Activated naive CD4-positive, alpha-beta T cell treated with anti-CD3 and anti-CD28 coated beads, Interleukin-2, amount 50 U/mL, for 72 hours (primary cell): ENCODE data around the gene CD9. TPM values are rescaled to one million over a fixed set of nuclear protein-coding genes. Genes with fewer than 3 reads are reported as not detected.

ENCODE experiments used
- ATAC-seq, 2 donors: fragments of 150-1000 bp; cut with Tn5 transposase; 2 replicates each; pipeline ENCODE4 v1.10.0; 2021; ENCODE audit warnings: mild to moderate bottlenecking in 2 of 2, moderate library complexity in 2 of 2
- DNase-seq, 2 donors: peaks; one replicate each; pipeline ENCODE4 v3.0.0; 2021 to 2022; ENCODE audit warnings: low spot score in 2 of 2
- H3K27ac Mint-ChIP-seq, 2 donors: one replicate each; pipeline ENCODE4 v1.8.0; 2022; ENCODE audit warnings: mild to moderate bottlenecking in 2 of 2, mixed read lengths in 2 of 2
- H3K36me3 Mint-ChIP-seq, 2 donors: one replicate each; pipeline ENCODE4 v1.8.0; 2022; ENCODE audit warnings: mixed read lengths in 2 of 2
- H3K9me3 Mint-ChIP-seq, 2 donors: one replicate each; pipeline ENCODE4 v1.8.0; 2022; ENCODE audit warnings: mixed read lengths in 2 of 2
- total RNA-seq, 2 donors: library from RNA; stranded (reverse); gene quantifications; one replicate each; pipeline ENCODE4 v1.2.3, GENCODE V29; 2022

CD9 gene
- total RNA-seq, 2 donors from 2014 or later: 3.4 to 27.0 TPM

- no peak for DNase-seq
- H3K36me3 Mint-ChIP-seq: no peaks in the 10 kb centered on the region
- no peak for ATAC-seq
- no peaks in the 10 kb centered on the region for H3K9me3 Mint-ChIP-seq
- H3K27ac Mint-ChIP-seq: no peak overlapping the region
These were observed 38.7 kb downstream of the CD9 start for GRCh38 chr12:6238875-6239274.

GRCh38 chr12:6241495-6241894 lies 41.3 kb downstream of the CD9 start:
- Mint-ChIP-seq H3K27ac (no peak overlapping the region), H3K36me3 (no peaks in the 10 kb centered on the region), H3K9me3 (no peaks in the 10 kb centered on the region)
- DNase-seq (no peak), ATAC-seq (no peak)

- ATAC-seq (no peak), DNase-seq (no peak)
- Mint-ChIP-seq H3K36me3 (no peaks in the 10 kb centered on the region), H3K9me3 (no peaks in the 10 kb centered on the region), H3K27ac (peak overlapping the region in 1 of 2 donors; percentile 19)
These were observed 49.4 kb downstream of the CD9 start for GRCh38 chr12:6249580-6249979.

DNA sequence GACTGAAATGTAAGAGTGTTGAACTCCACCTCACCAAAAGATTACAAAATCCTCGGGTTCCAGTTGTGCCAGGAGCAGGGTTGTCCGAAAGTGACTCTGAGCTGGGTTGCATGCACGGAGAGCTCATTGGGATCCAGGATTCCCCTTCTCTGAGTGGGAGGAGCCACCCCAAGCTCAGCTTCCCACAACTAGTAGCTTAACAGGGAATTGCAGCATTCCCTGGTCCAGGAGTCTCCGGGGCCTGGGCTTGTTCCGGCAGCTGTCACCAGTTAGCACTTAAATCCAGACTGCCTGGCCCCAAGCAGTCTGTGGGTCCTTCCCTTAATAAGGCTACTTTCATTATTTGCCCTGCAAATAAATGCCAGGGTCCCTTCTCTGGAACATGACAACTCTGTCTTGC lies 50.1 kb downstream of the CD9 start:
- Mint-ChIP-seq H3K9me3 (no peaks in the 10 kb centered on the region), H3K27ac (no peak overlapping the region), H3K36me3 (no peaks in the 10 kb centered on the region)
- DNase-seq (no peak), ATAC-seq (no peak)

- Mint-ChIP-seq H3K36me3 (no peaks in the 10 kb centered on the region), H3K9me3 (no peaks in the 10 kb centered on the region), H3K27ac (no peak overlapping the region)
- DNase-seq: no peak
- no peak for ATAC-seq
These were observed 53.1 kb downstream of the CD9 start for GRCh38 chr12:6253278-6253677.

DNA sequence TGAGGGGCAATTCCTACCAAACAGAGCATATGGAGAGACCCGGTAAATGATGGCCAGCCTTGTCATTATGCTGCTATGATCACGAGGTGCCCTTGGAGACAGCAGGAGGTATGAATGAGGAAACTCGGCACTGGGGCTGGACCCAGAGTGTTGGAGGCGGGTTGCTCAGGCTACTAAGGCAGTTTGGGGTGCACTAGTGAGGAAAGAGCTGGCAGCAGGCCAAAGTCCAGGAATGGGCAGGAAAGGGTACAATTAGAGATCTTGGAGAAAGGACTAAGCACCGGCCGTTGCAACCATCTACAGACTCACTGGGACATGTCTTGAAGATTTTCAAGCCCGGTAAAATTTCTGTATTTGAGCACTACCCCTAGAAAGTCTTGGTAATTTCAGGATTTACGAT lies 54.3 kb downstream of the CD9 start:
- ATAC-seq (no peak), DNase-seq (no peak)
- Mint-ChIP-seq H3K36me3 (no peaks in the 10 kb centered on the region), H3K27ac (no peak overlapping the region), H3K9me3 (no peaks in the 10 kb centered on the region)

- Mint-ChIP-seq H3K36me3 (no peaks in the 10 kb centered on the region), H3K9me3 (no peaks in the 10 kb centered on the region), H3K27ac (no peak overlapping the region)
- DNase-seq (no peak), ATAC-seq (no peak)
These were observed 56.8 kb downstream of the CD9 start for GRCh38 chr12:6257007-6257406.

- Mint-ChIP-seq H3K36me3 (no peaks in the 10 kb centered on the region), H3K9me3 (no peaks in the 10 kb centered on the region), H3K27ac (no peak overlapping the region)
- ATAC-seq: no peak
- no peak for DNase-seq
These were observed 62.0 kb downstream of the CD9 start for GRCh38 chr12:6262211-6262610.

- ATAC-seq: no peak
These were observed 62.4 kb downstream of the CD9 start for GRCh38 chr12:6262623-6263022.

GRCh38 chr12:6263931-6264330 lies 63.7 kb downstream of the CD9 start:
- ATAC-seq (no peak), DNase-seq (no peak)
- H3K27ac Mint-ChIP-seq: no peak overlapping the region
- H3K36me3 Mint-ChIP-seq: no peaks in the 10 kb centered on the region
- no peaks in the 10 kb centered on the region for H3K9me3 Mint-ChIP-seq

More at GRCh38 chr12:6262623-6263022, 62.4 kb downstream of the CD9 start:
- no peak for DNase-seq
- H3K36me3 Mint-ChIP-seq: no peaks in the 10 kb centered on the region
- H3K9me3 Mint-ChIP-seq: no peaks in the 10 kb centered on the region
- H3K27ac Mint-ChIP-seq: no peak overlapping the region

DNA sequence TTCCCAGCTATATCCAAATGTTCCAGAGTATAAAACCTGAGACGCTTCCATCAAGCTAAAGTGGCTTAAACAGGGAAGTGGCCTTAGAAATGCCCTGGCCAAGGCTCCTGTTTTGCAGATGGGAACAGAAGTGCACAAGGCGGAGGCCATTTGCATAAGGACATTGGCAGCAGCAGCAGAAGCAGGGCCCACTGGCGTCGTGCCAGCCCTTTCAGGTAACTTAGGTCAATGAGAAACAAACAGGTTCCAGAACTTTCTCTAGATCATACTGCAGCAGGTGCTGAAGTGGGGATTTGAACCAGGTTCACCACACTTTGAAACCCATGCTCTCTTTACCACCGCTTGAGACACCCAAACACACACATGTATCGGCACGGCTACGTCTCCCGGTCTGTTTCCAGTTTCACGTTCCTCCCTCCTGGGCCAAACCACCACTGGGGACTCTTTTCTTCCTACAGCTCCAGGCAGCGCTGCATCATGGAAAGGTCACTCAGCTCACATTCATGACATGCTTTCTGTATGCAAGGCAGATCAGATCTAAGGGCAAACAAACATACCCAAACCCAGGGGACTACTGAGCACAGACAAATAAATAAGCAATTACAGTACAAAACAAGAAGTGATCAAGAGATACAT lies 64.3 kb downstream of the CD9 start:
- Mint-ChIP-seq H3K27ac (no peak overlapping the region), H3K9me3 (no peaks in the 10 kb centered on the region), H3K36me3 (no peaks in the 10 kb centered on the region)
- no peak for ATAC-seq
- no peak for DNase-seq

- H3K9me3 Mint-ChIP-seq: no peaks in the 10 kb centered on the region
- H3K36me3 Mint-ChIP-seq: no peaks in the 10 kb centered on the region
- DNase-seq (no peak), ATAC-seq (no peak)
- no peak overlapping the region for H3K27ac Mint-ChIP-seq
These were observed 64.8 kb downstream of the CD9 start for GRCh38 chr12:6265038-6265405.

GRCh38 chr12:6266541-6266966 lies 66.4 kb downstream of the CD9 start:
- Mint-ChIP-seq H3K27ac (no peak overlapping the region), H3K36me3 (no peaks in the 10 kb centered on the region), H3K9me3 (no peaks in the 10 kb centered on the region)
- DNase-seq (no peak), ATAC-seq (no peak)

- Mint-ChIP-seq H3K27ac (peak overlapping the region in 1 of 2 donors; percentile 77), H3K36me3 (no peaks in the 10 kb centered on the region), H3K9me3 (no peaks in the 10 kb centered on the region)
- DNase-seq: peak in 1 of 2 donors; percentile 45
- ATAC-seq: peak; percentile 90 to 94
These were observed 66.9 kb downstream of the CD9 start for GRCh38 chr12:6266971-6267721.

- no peak for ATAC-seq
- no peak overlapping the region for H3K27ac Mint-ChIP-seq
- DNase-seq: no peak
- no peaks in the 10 kb centered on the region for H3K9me3 Mint-ChIP-seq
- H3K36me3 Mint-ChIP-seq: no peaks in the 10 kb centered on the region
These were observed 68.4 kb downstream of the CD9 start for GRCh38 chr12:6268484-6269157.

- Mint-ChIP-seq H3K36me3 (no peaks in the 10 kb centered on the region), H3K27ac (no peak overlapping the region), H3K9me3 (no peaks in the 10 kb centered on the region)
- DNase-seq: no peak
- ATAC-seq: no peak
These were observed 69.8 kb downstream of the CD9 start for GRCh38 chr12:6269986-6270385.

DNA sequence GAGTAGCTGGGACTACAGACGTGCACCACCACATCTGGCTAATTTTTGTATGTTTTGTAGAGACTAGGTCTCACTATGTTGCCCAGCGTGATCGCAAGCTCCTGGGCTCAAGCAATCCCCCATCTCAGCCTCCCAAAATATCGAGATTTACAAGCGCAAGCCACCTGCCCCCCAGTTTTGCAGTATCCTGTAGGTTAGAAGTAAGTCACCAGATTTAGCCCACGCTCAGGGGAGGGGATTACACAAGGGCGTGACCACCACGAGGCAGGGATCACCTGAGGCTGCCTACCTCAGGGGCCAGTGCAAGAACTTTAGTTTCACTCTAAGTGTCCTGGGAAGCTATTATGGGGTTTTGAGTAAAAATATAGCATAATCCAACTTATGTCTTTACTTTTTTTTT lies 71.1 kb downstream of the CD9 start:
- no peak overlapping the region for H3K27ac Mint-ChIP-seq
- ATAC-seq (no peak), DNase-seq (no peak)
- H3K36me3 Mint-ChIP-seq: no peaks in the 10 kb centered on the region
- no peaks in the 10 kb centered on the region for H3K9me3 Mint-ChIP-seq
